Psoas muscle (tissue), 8 donors: ENCODE measurements around the gene AKAP6. TPM values are rescaled to one million over a fixed set of nuclear protein-coding genes. Genes with fewer than 3 reads are reported as not detected.

Source experiments
- ATAC-seq, 4 donors: fragments of 200-7000 bp; cut with Tn5 transposase; one replicate each; pipeline ENCODE4 v1.9.1; 2020; ENCODE audit warnings: moderate library complexity in 3 of 4, mild to moderate bottlenecking in 2 of 4
- DNase-seq, 2 donors: peaks; one replicate each; pipeline ENCODE4 v3.0.0-alpha.2; 2020
- H3K27ac ChIP-seq: fragments of 200-600 bp; one replicate; pipeline ENCODE4 v1.8.0; 2022
- H3K27me3 ChIP-seq, 3 donors: fragments of 200-600 bp in 1 of 3; one replicate each; pipeline versions ENCODE4 v1.6.1 to v1.8.0; 2013 to 2022; ENCODE audit warnings: low read length in 2 of 3, mild to moderate bottlenecking in 2 of 3, moderate library complexity in 1 of 3; ENCODE audit not compliant: insufficient read depth in 3 of 3
- H3K36me3 ChIP-seq, 2 donors: fragments of 200-600 bp in 1 of 2; one replicate each; pipeline versions ENCODE4 v1.6.1 to v1.8.0; 2013 to 2022; ENCODE audit warnings: low read depth in 1 of 2, mild to moderate bottlenecking in 1 of 2, moderate library complexity in 1 of 2; ENCODE audit not compliant: insufficient read depth in 1 of 2
- H3K4me1 ChIP-seq: fragments of 200-600 bp; one replicate; pipeline ENCODE4 v1.8.0; 2022
- H3K4me3 ChIP-seq: fragments of 200-600 bp; one replicate; pipeline ENCODE4 v1.8.0; 2022; ENCODE audit warnings: mild to moderate bottlenecking
- H3K9me3 ChIP-seq: fragments of 200-600 bp; one replicate; pipeline ENCODE4 v1.8.0; 2022
- CTCF ChIP-seq: fragments of 200-600 bp; IDR thresholded peaks from one replicate; pipeline ENCODE4 v1.8.0; 2022; ENCODE audit warnings: antibody characterized with exemption
- WGBS, 3 donors: extraction: QIAGEN DNeasy Blood & Tissue Kit; methylation state at CpG; one replicate each; pipeline versions ENCODE4 v1.1.6 to v1.1.7; 2013; 5-methylcytosine and 5-hydroxymethylcytosine counted together
- intact Hi-C, 2 donors: fragments of 100-400 bp; cut with DNase I; formaldehyde crosslinking; loops; one replicate each; pipeline versions ENCODE4 v1.11.0 to v1.14.2; 2022
- polyA plus RNA-seq, 3 donors: library from polyadenylated mRNA; stranded (reverse); fragments of 200-250 nt; gene quantifications; one replicate each; pipeline ENCODE4 v1.2.3, GENCODE V29; 2013
- total RNA-seq, 4 donors: library from RNA; stranded (reverse); fragmentation: NEBNext Ultra II Directional in 2 of 4; extraction: Animal tissue kit (Norgen Biotek cat#: 25700) in 2 of 4; gene quantifications; one replicate each; pipeline versions ENCODE4 v1.2.1 to v1.2.4, GENCODE V29; 2021 to 2023
- donor health status: healthy with polysubstance abuse.
- donor health status: DM: no; HTN: no; CAD: no; lungs with moderate emphysema.
- donor health status: Bipolar disorder and iron deficiency.
- donor health status: healthy.
- donor health status: DM: yes; HTN: yes; CAD: no.
- donor health status: DM: no; HTN: no; CAD: no.
- donor health status: DM: no; HTN: no; CAD: no.
- donor health status: DM: yes; HTN: yes; CAD: no.

AKAP6 gene
- total and polyA plus RNA-seq, 7 donors = 9.1 to 173 (median 113) TPM

- Histone ChIP-seq H3K36me3 (no peaks in the 10 kb centered on the region), H3K4me3 (no peak overlapping the region), H3K27me3 (no peaks in the 10 kb centered on the region), H3K27ac (no peak overlapping the region), H3K9me3 (no peaks in the 10 kb centered on the region), H3K4me1 (peaks cover 16% of the 10 kb centered on the region)
- DNase-seq (no peak), ATAC-seq (no peak)
- WGBS, 3 donors = 89 to 93% (median 90%) methylated on average over 3 of the region's 3 CpGs
- TF ChIP-seq CTCF = no peak
- intact Hi-C loops = no loop called here
Measured at GRCh38 chr14:32622742-32623141, 293.6 kb downstream of the AKAP6 start.

GRCh38 chr14:32623300-32624093, 294.4 kb downstream of the AKAP6 start:
- 70 to 77% (median 75%) methylated on average over 4 of the region's 4 CpGs for WGBS, 3 donors
- no peaks in the 10 kb centered on the region for H3K9me3 ChIP-seq
- H3K4me1 ChIP-seq = peaks cover 16% of the 10 kb centered on the region
- intact Hi-C loops = no loop called here
- no peak for TF ChIP-seq CTCF
- H3K36me3 ChIP-seq = no peaks in the 10 kb centered on the region
- no peaks in the 10 kb centered on the region for H3K27me3 ChIP-seq
- H3K27ac ChIP-seq = no peak overlapping the region
- no peak overlapping the region for H3K4me3 ChIP-seq
- no peak for DNase-seq
- ATAC-seq = peak in 1 of 4 donors; percentile 45

- Histone ChIP-seq H3K9me3 (no peaks in the 10 kb centered on the region), H3K36me3 (no peaks in the 10 kb centered on the region), H3K4me3 (no peak overlapping the region), H3K4me1 (peaks cover 16% of the 10 kb centered on the region), H3K27me3 (no peaks in the 10 kb centered on the region), H3K27ac (no peak overlapping the region)
- DNase-seq (no peak), ATAC-seq (no peak)
- WGBS, 3 donors = 90 to 95% (median 92%) methylated on average over 1 of the region's 1 CpG
- no peak for TF ChIP-seq CTCF
- intact Hi-C loops = no loop called here
Measured at GRCh38 chr14:32625211-32625610, 296.1 kb downstream of the AKAP6 start.

- Histone ChIP-seq H3K9me3 (no peaks in the 10 kb centered on the region), H3K27me3 (no peaks in the 10 kb centered on the region), H3K4me3 (no peak overlapping the region), H3K36me3 (no peaks in the 10 kb centered on the region), H3K27ac (no peak overlapping the region), H3K4me1 (peaks cover 4% of the 10 kb centered on the region)
- ATAC-seq (no peak), DNase-seq (no peak)
- TF ChIP-seq CTCF = no peak
- intact Hi-C loops = no loop called here
- WGBS, 3 donors = 88 to 93% (median 90%) methylated on average over 4 of the region's 4 CpGs
Measured at GRCh38 chr14:32627545-32628298, 298.6 kb downstream of the AKAP6 start.
